HG03571 (cell line): ENCODE measurements around the gene ZPBP2.

Source experiments
- ATAC-seq: cut with Tn5 transposase; IDR thresholded peaks from one replicate; pipeline ENCODE4 v1.9.1; 2021; ENCODE audit not compliant: unreplicated experiment

Gene ZPBP2

GRCh38 chr17:39904990-39905288 is 36.9 kb downstream of the ZPBP2 start:
- ATAC-seq, result no peak

DNA sequence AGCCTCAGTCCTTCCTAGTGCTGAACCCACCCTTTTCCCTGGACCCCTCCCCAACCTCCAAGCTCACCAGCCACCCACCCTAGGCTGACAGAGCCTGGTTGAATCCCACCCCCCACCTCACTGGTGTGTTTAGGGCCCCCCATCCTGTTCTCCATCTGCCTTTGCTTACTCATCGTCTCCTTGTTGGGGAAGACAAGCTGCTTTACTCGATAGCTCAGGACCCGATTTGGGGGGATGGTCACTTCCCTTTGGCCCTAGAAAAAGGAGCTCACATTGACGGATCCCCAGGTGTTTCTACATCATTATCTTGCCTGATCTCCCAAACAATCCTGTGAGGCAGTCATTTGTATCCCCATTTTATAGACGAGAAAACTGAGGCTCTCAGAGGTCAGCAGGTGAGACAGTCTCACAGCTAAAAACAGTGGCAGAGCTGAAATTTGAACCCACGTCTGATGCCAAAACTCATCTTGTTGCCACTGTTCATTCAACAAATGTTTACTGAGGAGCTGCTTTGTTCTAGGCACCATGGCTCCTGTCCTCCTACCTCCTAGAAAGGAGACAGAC is 40.9 kb downstream of the ZPBP2 start:
- no peak for ATAC-seq

DNA sequence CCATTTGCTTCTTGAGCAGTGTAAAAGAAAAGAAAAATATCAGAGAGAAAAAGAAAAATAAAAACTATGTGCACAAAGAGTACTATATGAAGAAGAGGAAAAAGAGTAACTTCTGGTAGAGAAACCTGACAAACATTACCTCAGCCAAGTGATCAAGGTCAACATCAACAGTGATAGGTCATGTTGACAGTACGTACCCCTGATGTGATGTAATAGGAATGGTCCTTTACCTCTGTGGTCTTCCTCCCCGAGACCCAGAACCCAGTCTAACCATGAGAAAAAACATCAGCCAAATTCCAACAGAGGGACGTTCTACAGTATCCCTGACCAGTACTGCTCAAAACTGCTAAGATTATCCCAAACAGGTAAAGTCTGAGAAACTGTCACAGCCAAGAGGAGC is 46.0 kb downstream of the ZPBP2 start:
- ATAC-seq, result no peak

GRCh38 chr17:39915559-39915958 is 47.6 kb downstream of the ZPBP2 start:
- ATAC-seq, result no peak

DNA sequence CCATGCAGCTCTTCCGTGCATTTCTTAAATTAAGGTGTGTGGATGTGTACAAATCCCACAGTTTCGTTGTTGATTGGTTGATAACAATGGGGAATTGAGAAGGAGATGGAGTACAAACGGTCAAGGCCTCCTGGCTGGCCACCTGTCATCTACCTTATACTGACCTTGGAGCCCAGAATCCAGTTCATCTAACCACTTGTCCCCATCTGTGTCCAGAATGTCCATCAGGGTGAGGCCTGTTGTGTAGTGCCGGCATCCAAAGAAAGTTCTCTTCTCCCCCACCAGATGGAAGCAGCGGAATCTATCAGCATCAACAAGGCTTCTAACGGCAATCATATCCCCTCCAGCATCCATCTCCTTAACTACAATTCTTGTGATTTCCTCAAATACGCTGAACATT is 48.9 kb downstream of the ZPBP2 start:
- ATAC-seq, result no peak

DNA sequence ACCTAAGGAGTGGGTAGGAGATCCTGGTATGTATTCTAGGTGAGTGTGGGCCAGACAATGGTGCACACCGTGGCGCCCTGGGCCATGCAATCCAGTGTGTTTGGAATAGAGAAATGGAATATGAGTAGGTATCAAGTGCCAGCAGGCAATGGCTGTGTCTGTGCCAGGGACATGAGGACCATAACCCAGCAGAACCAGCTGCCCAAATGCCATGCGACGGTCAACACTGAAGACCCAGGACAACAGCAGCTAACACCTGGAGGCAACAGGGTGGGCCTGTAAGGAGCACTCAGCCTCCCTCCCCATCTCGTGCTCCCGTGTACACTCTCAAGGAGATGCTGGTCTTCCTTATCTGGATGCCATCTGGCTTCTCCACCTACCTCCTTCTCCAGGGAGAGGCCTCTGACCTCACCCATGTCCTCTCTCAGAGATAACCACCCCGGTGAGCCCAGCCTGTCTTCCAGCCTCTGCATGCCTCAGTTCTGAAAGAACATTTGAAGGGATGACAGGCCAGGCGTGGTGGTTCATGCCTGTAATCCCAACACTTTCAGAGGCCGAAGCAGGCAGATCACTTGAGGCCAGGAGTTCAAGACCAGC is 51.2 kb downstream of the ZPBP2 start:
- ATAC-seq, result no peak

- no peak for ATAC-seq
Observed at GRCh38 chr17:39920218-39921210, 52.5 kb downstream of the ZPBP2 start.

GRCh38 chr17:39921323-39921722 is 53.3 kb downstream of the ZPBP2 start:
- ATAC-seq, result no peak

DNA sequence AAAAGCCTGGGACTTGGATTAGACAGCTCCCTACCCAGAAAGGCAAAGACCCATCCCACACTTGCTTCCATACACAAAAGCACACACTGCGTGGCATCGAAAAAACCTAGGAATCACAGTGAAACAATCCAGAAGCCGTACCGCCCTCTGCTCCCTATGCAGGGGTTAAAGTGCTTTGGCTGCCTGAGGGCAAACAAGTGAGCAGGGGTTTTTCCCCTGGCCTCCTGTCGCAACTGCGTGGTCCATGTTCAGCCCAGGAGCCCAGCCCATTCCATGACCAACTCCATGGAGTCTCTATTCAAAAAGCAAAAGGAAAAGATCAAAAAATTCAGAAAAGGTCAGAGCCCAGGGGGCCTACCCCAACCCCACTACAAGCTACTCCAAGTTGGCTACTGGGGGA is 54.0 kb downstream of the ZPBP2 start:
- ATAC-seq, result no peak

- ATAC-seq, result no peak
Observed at GRCh38 chr17:39923230-39923629, 55.2 kb downstream of the ZPBP2 start.

- no peak for ATAC-seq
Observed at GRCh38 chr17:39923836-39924690, 56.1 kb downstream of the ZPBP2 start.

DNA sequence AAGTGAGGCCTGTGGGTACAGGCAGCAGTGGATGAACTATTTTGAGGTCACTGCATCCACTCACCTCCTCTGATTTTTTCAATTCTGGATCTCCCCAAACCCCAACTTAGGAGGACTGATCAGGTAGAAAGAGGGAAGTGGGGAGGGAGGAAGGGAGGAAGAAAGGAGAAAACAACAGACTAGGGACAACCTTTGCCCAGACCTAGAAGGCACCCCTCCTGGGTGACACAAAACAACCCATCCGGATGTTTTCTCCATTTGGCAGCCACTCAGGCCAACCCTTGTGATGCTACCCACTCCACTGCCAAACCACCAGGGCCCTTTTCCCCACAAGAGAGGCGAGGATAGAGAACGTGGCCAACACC is 56.7 kb downstream of the ZPBP2 start:
- no peak for ATAC-seq

GRCh38 chr17:39925282-39926134 is 57.5 kb downstream of the ZPBP2 start:
- no peak for ATAC-seq

DNA sequence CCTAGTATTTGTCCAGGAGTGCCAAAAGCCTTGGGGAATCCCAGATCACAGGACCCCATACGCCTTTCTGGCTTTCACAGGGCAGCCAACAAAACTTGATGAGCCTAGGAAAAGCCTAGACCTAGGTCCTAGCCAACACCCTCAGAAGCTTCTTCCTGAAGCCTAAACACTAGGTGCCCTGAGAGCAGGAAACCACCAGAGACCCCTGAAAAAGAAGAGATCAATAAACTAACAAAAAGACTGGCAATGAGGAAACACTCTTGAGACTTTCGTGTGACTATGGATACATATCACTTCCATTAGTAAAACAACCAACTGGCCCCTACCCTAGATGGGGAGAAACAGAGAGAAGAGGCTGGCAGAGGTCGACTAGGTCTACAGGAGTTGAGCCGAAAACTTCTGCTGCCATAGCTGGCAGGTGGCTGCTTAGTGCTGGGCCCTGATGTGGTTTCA is 58.2 kb downstream of the ZPBP2 start:
- no peak for ATAC-seq

DNA sequence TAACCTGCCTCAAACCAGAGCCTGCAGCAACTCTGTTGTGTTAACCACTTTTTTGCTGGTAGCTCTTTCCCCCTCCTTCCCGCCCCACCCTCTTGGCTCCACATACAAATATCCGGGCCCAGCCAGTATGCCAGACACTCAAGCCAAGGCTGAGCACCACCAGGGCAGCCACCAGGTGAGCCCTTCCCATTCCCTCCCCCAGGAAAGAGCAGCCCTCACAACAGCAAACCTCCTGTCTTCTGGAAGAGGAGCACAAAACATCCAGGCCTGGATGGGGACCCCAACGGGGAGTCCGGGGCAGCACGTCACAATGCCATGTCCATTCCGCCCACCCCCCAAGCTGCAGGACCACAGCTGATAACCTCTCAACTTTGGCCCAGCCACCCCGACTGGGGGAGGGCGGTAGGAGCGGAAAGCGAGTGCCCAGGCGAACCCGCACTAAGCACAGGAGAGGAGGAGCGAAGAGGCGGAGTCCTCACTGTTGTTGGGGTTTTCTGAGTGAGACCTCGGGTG is 58.6 kb downstream of the ZPBP2 start:
- ATAC-seq, result no peak
